ENCODE measurements around the gene MXD1.
"Not testable (repeated sequence)": the region's sequence is repeated elsewhere in the genome, so short reads cannot be mapped to it uniquely, and the experiment has no call there.

Gene MXD1, protein sequence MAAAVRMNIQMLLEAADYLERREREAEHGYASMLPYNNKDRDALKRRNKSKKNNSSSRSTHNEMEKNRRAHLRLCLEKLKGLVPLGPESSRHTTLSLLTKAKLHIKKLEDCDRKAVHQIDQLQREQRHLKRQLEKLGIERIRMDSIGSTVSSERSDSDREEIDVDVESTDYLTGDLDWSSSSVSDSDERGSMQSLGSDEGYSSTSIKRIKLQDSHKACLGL

GRCh38 chr2:69914950-69915945 is at the start of gene MXD1:
Gene MXD1, plus strand, starts transcription at chr2:69915109. Its CDS starts 222 bp downstream, at chr2:69915331.
- DNase-seq (ENCODE audit: low spot score), result no peak

DNA sequence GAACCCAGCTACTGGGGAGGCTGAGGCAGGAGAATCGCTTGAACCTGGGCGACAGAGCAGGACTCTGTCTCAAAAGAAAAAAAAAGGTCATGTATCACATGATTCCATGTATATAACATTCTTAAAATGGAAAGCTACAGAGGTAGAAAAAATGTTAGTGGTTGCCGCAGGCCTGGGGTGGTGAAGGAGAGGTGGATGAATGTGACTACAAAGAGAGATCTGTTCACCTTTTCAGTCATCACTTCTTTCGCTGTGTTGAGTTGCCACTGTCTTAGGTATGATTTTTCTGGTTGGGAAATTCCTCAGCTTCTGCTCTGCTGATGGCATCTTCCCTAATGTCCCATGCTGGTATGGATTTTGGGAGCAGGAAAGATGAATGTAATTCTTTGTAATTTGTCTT is 26.5 kb upstream of the MXD1 start:
- no peak for DNase-seq (ENCODE audit: low spot score)

DNA sequence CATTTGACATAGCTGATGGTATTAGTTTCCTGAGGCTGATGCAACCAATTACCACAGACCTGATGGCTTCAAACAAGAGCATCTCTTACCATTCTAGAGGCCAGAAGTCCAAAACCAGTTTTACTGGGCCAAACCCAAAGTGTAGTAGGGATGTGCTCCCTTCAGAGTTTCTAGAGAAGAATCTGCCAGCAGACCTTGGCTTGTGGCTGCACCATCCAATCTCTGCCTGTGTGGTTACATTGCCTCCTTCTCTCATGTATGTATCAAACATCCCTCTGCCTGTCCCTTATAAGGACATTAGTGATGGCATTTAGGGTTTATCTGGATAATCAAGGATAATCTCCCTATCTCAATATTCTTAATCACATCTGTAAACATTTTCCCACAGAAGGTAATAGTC is 25.6 kb upstream of the MXD1 start:
- no peak for DNase-seq (ENCODE audit: low spot score)

DNA sequence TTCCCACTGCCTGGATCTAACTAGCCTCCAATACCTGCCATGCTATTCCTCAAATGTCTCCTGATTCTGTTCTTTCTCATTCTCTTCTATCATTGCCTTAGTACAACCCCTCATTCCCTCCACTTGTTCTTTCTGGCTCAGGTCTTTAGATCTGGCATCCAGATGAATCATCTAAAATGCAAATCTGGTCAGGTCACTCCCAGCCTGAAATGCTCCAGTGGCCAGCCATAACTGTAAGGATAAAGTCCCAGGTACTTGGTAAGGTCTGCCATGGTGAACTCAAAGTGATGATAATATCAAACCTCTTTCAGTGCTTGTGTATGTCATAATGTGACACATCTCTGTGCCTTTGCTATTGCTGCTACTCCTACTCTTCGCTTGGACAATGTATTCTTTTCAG is 24.0 kb upstream of the MXD1 start:
- no peak for DNase-seq (ENCODE audit: low spot score)

GRCh38 chr2:69892838-69893424 is 22.0 kb upstream of the MXD1 start:
- not testable (repeated sequence) for DNase-seq (ENCODE audit: low spot score)

GRCh38 chr2:69893684-69894551 is 21.0 kb upstream of the MXD1 start, which contains the start of gene SNRNP27:
Gene SNRNP27, plus strand, starts transcription at chr2:69893956. Its CDS starts 29 bp downstream, at chr2:69893985.
- DNase-seq (ENCODE audit: low spot score), result peak; percentile 54

- DNase-seq (ENCODE audit: low spot score), result not testable (repeated sequence)
Observed at GRCh38 chr2:69894737-69895136, 20.2 kb upstream of the MXD1 start.

DNA sequence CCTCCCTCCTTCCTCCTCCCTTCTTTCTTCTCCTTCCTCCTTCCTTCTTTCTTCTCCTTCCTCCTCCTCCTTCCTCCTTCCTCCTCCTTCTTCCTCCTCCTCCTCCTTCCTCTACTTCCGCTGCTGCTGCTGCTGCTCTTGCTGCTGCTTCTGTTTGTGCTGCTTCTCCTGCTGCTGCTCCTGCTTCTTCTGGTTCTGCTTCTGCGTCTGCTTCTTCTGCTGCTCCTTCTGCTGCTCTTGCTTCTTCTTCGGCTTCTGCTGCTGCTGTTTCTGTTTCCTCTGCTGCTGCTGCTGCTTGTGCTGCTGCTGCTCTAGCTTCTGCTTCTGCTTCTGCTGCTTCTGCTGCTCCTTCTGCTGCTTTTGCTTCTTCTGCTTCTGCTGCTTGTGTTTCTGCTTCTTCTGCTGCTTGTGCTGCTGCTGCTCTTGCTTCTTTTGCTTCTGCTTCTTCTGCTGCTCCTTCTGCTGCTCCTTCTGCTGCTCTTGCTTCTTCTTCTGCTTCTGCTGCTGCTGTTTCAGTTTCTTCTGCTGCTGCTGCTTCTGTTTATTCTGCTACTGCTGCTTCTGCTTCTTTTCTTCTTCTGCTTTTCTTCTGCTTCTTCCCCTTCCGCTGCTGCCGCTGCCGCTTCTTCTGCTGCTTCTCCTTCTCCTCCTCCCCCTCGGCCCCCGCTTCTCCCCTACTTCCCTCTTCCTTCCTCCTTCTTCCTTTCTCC is 12.5 kb upstream of the MXD1 start:
- DNase-seq (ENCODE audit: low spot score), result no peak

DNA sequence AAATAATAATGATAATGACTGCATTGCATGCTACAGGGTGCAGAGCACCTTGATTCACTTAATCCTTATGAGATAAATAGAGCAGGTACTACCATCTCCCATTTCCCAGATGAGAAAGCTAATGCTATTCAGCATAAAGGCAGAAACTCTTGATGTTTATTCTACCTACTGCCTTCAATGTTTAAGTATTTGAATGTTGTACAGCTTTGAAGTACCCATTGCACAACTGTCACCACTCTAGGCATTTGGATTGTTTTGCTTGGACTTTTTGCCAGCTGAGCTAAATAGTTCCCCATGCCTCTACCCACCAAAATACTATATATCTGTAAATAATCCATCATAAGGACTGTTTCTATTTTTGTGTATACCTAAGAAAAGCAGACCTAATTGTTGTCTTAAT is 7.7 kb upstream of the MXD1 start:
- no peak for DNase-seq (ENCODE audit: low spot score)

GRCh38 chr2:69911985-69912563 is 2.8 kb upstream of the MXD1 start:
- DNase-seq (ENCODE audit: low spot score), result peak; percentile 28

DNA sequence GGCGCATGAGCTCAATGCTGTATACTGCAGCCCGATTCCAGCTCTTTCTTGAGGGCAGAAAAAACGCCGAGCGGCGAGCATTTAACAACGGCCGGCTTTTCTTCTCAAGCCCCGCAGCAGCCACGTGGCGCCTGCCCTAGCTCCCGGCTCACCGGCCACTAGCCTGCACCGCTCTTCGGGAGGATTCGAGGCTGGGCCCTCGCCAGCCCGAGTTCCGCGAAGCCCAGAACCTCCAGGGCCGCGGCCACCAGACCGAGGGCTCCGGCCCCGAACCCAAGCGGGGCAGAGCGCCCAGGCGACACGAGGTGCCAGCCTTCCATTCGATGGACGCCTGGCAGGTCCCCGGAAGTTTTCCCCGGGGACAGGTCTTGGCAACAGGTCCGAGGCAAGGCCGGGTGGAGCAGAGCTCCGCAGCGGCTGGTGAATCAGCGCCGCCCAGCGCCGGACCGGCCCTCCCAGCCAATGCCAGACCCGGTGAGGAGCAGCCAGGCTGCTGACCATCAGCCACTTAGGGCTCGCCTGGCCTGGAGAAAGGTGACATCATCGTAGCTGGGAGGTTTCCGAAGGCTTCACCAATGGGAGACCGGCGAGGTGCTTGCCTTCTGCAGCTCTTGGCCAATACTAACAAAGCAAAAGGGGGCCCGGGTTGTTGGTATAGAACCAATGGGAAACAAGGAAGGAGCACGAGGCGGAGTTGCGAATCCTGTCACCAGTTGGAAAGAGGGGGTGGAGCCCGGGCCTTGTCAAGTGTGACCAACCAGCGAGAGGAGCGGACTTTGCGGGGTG is 552 bp upstream of the MXD1 start:
- peak; percentile 92 for DNase-seq (ENCODE audit: low spot score)

GRCh38 chr2:69916106-69916505 is 1.2 kb downstream of the MXD1 start:
- DNase-seq (ENCODE audit: low spot score), result no peak

DNA sequence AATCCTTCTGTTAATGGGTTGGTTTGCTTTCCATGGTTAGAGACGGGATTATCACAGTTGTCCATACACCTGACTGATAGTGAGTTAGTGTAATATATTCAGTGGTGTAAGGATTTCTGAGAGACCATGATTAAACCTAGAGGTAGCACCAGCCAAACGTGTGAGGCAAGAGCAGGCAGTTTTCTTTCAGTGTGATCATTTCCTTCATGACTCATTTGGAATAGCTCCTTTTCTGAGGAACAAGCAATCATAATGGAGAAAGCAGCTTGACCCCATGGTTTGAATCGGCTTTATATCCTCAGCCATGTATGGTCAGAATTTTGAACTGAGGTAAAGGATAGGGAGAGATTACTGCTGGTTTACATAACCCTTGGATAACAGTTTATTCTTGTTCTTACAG is 2.9 kb downstream of the MXD1 start:
- DNase-seq (ENCODE audit: low spot score), result no peak

DNA sequence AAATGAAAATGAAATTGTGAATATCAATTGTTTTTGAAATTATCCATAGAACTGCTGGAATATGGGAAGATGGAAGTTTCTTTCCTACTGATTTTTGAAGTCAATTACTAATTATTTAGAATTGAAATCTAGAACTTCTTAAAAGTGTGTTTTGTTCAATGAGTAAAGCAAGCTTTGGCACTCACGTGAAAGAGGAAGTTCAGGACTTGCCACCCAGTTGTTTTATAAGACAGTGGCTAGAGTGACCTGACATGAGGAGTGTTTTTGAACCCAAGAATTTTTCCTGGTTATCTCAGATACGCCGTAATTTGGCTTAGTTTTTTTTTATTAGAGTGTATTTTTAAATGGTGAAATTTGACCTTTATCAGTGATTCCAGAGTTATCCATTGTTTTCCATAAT is 3.5 kb downstream of the MXD1 start:
- DNase-seq (ENCODE audit: low spot score), result no peak

DNA sequence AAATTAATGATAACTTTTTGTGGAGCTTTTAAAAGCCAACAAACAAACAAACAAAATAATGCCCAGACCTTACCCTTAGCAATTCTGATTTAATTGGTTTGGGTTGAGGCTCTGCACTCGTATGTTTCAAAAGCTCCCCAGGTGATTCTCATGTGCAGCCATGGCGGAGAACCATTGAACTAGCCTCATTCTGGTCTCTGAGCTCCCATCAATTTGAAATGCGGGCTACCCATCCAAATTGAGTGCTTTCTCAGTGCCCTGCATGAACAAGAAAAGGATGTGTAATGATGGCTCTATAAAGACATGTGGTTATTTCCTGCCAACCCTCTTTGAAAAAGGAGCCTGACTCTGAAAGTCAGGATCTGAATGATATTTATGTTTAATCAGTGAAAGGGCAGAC is 8.2 kb downstream of the MXD1 start:
- no peak for DNase-seq (ENCODE audit: low spot score)

DNA sequence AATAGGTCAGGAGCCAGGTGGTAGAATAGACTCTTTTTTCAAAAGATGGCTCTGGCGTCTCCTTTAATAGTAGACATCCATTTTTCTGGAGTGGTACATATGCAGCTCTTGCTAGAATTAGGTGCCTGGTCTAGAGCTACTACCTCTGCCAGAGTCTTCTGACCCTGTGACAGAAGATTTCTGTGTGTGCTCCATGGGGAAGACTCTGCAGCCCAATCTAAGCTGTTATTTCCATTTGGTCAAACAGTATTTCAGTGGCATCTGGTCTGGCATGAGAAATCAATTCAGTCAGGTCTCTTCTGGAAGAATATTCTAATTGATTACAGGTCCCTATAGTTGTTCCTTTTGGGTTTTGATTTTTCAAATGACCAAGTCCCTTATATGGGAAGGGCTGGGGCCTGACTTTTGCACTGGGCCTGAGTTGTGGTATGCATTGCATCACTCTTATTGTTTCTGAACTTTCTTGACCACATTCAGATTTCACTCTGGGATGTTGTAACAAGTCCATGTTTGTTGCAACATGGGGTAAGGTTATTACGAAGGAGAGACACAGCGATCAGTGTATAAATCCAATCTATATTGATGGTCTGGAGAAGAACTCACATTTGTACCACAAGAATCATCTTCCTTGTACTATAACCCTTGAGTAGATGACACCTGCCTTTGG is 12.1 kb downstream of the MXD1 start:
- DNase-seq (ENCODE audit: low spot score), result no peak

GRCh38 chr2:69931832-69932595 is 17.1 kb downstream of the MXD1 start:
- DNase-seq (ENCODE audit: low spot score), result no peak

DNA sequence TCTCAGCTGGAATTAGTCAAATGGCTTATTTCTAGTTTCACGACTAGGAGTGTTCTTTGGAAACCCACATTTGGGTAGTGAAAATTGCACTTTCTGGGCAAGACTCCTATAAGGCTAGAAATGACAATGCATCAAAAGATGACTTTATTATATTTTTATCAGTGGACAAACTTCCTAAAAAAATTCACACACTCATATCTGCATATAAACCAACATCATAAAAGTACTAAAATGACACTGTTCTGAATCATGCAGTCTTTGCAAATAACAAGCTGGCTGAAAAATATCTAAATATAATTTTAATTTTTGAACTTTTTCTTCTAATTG is 17.6 kb downstream of the MXD1 start:
- no peak for DNase-seq (ENCODE audit: low spot score)

Measured in HuH-7.5 (cell line).